ENCODE data around the gene OPTC.
A peak's percentile ranks its signal among the peaks of the same experiment; 100 is the strongest.

The OPTC gene

DNA sequence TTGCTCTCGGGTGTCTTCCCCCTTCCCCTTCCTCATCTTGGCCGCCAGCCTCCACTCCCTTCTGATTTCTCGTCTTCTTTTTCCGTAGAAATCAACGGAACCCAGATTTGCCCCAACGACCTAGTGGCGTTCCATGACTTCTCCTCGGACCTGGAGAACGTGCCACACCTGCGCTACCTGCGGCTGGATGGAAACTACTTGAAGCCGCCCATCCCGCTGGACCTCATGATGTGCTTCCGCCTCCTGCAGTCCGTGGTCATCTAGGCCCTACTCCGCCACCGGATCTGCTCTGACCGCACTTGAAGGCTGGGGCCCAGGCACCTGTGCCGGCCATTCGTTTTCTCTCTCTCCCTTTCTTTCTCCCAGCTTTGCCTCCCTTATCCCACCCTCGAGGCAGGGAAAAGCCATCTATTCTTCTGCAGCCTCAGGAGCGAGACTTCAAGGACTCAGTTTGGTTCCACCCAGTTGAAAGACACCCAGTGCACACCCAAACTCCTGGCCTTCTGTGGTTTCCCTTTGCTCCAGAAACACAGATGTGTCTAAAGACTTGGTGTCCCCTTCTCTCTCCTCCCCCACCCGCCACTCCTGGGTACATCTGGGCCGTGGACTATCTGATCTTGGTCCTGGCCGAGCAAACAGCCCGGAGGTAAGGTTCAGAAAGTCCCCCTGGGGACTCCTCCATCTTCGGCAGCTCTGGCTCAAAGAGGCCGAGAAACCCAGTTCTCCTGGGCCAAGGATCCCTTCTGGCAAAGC, 7.2 kb upstream of the OPTC start:
- peak overlapping the region; percentile 70 for H3K4me2 ChIP-seq

DNA sequence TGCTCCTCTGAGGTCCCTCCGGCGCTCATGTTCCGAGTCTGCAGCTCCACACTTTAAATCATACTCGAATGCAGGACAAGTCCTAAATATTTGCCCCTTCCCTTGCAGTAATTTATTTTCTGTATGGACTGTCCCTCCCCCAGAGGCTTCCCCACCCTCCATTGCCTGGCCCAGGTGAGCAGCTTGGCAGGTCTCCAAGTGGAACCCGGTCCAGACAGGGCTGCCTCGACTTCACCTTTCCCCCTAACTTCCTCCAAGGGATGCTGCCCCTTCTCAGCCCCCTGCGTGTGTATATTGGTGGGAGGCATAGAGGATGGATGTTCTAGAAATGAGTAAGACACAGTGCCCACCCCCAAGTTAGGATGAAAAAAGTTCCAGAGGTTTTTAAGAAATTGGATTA, 5.4 kb upstream of the OPTC start:
- Histone ChIP-seq H3K9me3 (no peaks in the 10 kb centered on the region), H3K36me3 (no peaks in the 10 kb centered on the region), H3K4me3 (no peak overlapping the region), H3K4me2 (no peak overlapping the region), H3K27ac (no peak overlapping the region), H4K20me1 (no peaks in the 10 kb centered on the region), H3K4me1 (peaks cover 16% of the 10 kb centered on the region), H3K9ac (no peak overlapping the region), H3K27me3 (no peaks in the 10 kb centered on the region)
- TF ChIP-seq Cebpa-rat (IDR thresholded peaks at IDR 0.05), result no peak

More for the DNA sequence above, 7.2 kb upstream of the OPTC start:
- TF ChIP-seq Cebpa-rat (IDR thresholded peaks at IDR 0.05), result no peak
- no peak overlapping the region; the same call in 1 of the 2 replicates for H3K9ac ChIP-seq
- H3K9me3 ChIP-seq, result no peaks in the 10 kb centered on the region
- H4K20me1 ChIP-seq, result no peaks in the 10 kb centered on the region
- H3K27ac ChIP-seq, result peak overlapping the region; percentile 68
- peaks cover 16% of the 10 kb centered on the region for H3K4me1 ChIP-seq
- H3K36me3 ChIP-seq, result no peaks in the 10 kb centered on the region
- H3K4me3 ChIP-seq, result peak overlapping the region; percentile 55; the same call in 1 of the 2 replicates
- H3K27me3 ChIP-seq, result no peaks in the 10 kb centered on the region

DNA sequence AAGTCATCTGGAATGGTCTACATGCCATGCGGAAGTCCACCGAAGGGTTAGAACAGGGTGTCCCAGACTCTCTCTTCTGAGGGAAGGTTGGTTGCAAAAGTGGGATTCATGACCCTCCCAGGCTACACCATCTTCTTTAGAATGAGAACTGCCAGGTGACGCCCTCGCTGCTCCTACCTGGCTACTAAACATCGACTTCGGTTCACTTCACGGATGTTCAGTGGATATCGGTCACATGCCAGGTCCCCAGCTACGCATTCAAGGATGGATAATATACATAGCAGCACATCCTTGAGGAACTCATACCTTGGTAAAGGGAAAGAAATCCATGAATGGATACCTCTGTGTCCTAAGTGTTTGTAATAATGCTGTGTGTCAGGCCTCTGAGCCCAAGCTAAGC, 3.3 kb upstream of the OPTC start:
- Histone ChIP-seq H3K9ac (no peak overlapping the region), H3K36me3 (no peaks in the 10 kb centered on the region), H3K27me3 (no peaks in the 10 kb centered on the region), H3K4me3 (no peak overlapping the region), H4K20me1 (no peaks in the 10 kb centered on the region), H3K4me1 (peaks cover 16% of the 10 kb centered on the region), H3K27ac (no peak overlapping the region), H3K9me3 (no peaks in the 10 kb centered on the region), H3K4me2 (no peak overlapping the region)
- TF ChIP-seq Cebpa-rat (IDR thresholded peaks at IDR 0.05), result no peak

DNA sequence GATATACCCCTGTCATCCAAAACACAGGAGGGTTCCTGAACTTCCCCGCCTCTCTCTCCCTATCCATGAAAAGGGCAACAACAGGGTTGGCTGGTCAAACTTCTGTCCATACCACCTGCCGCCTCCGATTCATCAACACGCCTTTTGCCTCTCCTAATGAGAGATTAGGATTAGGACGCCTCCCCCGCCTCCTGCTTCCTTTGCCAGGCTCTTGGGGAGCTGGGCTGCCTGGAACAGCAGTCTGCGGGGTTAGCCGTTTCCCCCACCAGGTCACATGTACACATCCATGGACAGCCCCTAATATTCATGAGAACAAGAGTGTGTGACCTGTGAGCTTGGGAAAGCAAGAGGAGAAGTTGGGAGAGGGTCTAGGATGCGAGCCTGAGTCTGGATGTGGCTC, 2.3 kb upstream of the OPTC start:
- Histone ChIP-seq H3K9ac (no peak overlapping the region), H3K36me3 (no peaks in the 10 kb centered on the region), H3K9me3 (no peaks in the 10 kb centered on the region), H3K4me1 (peaks cover 16% of the 10 kb centered on the region), H4K20me1 (no peaks in the 10 kb centered on the region), H3K27ac (no peak overlapping the region), H3K4me2 (no peak overlapping the region), H3K4me3 (no peak overlapping the region), H3K27me3 (no peaks in the 10 kb centered on the region)
- no peak for TF ChIP-seq Cebpa-rat (IDR thresholded peaks at IDR 0.05)

DNA sequence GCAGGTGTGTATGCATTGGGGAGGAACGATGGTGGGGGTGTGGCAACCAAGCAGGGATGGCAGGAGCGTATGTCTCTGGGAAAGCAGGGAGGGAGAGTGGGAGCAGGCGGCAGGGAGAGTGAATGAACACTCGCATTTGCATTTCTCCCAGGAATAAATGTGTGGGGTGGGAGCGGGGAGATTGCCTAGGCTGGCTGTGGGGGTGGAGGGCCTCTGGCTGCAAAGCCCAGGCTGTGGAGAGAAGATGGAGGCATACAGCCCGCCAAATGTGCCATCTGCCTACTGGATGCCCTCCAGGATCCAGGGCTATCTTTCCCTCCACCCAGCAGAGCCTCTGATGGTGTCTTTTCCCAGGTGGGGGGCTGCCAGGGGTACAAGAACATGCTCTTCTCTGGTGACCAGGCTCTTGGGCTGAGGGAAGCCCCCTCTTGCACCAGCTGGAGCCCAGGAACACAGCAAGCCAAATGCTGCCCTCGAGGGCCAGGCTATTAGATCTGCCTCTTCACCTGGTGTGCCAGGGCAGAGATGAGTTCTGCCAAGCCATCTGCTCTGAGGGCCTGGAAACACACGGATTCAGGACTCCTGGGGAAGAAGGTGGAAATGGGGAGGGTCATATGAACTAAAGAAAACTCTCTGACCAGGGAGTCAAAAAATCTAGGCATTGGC, 1.7 kb upstream of the OPTC start:
- no peaks in the 10 kb centered on the region for H3K9me3 ChIP-seq
- H3K27ac ChIP-seq, result no peak overlapping the region
- no peaks in the 10 kb centered on the region for H3K36me3 ChIP-seq
- H3K4me3 ChIP-seq, result no peak overlapping the region
- H3K9ac ChIP-seq, result no peak overlapping the region
- no peaks in the 10 kb centered on the region for H3K27me3 ChIP-seq
- H4K20me1 ChIP-seq, result no peaks in the 10 kb centered on the region
- no peak for TF ChIP-seq Cebpa-rat (IDR thresholded peaks at IDR 0.05)
- peaks cover 11% of the 10 kb centered on the region for H3K4me1 ChIP-seq
- no peak overlapping the region for H3K4me2 ChIP-seq

DNA sequence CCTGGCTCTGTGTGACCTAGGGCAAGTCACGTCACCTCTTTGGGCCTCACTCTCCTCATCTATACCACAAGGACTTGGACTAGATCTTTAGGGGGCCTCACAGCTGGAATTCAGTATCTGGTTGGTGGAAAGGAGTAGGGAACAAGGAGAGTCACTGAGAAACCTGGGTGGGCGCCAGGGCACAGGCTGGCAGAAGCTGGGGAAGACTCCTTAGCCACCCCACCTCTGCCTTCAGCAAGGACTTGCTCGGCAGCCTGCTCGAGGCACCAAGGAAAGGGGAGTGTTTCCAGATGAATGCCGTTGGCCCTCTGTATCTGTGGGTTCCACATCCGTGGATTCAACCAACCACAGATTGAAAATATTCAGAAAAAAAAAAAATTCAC, 1.2 kb upstream of the OPTC start:
- H3K27ac ChIP-seq, result no peak overlapping the region
- H3K4me1 ChIP-seq, result peaks cover 6% of the 10 kb centered on the region; the same call in 1 of the 2 replicates
- H3K9me3 ChIP-seq, result no peaks in the 10 kb centered on the region
- no peaks in the 10 kb centered on the region for H3K36me3 ChIP-seq
- no peak for TF ChIP-seq Cebpa-rat (IDR thresholded peaks at IDR 0.05)
- no peaks in the 10 kb centered on the region for H4K20me1 ChIP-seq
- no peak overlapping the region for H3K4me2 ChIP-seq
- H3K4me3 ChIP-seq, result no peak overlapping the region
- no peak overlapping the region for H3K9ac ChIP-seq
- no peaks in the 10 kb centered on the region for H3K27me3 ChIP-seq

DNA sequence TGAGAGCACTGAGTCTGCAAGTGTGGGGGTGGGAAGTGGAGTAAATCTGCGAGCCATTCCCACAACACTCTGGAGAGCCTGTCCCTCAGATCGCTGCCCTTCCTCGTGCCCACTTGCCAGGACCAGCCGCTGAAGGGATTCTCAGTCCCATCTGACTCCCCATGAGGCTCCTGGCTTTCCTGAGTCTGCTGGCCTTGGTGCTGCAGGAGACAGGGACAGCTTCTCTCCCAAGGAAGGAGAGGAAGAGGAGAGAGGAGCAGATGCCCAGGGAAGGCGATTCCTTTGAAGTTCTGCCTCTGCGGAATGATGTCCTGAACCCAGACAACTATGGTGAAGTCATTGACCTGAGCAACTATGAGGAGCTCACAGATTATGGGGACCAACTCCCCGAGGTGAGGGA, 1.9 kb downstream of the OPTC start:
- Histone ChIP-seq H3K4me2 (no peak overlapping the region), H4K20me1 (no peaks in the 10 kb centered on the region), H3K36me3 (no peaks in the 10 kb centered on the region), H3K27me3 (no peaks in the 10 kb centered on the region), H3K4me3 (no peak overlapping the region), H3K9me3 (no peaks in the 10 kb centered on the region), H3K4me1 (no peaks in the 10 kb centered on the region), H3K9ac (no peak overlapping the region), H3K27ac (no peak overlapping the region)
- no peak for TF ChIP-seq Cebpa-rat (IDR thresholded peaks at IDR 0.05)

DNA sequence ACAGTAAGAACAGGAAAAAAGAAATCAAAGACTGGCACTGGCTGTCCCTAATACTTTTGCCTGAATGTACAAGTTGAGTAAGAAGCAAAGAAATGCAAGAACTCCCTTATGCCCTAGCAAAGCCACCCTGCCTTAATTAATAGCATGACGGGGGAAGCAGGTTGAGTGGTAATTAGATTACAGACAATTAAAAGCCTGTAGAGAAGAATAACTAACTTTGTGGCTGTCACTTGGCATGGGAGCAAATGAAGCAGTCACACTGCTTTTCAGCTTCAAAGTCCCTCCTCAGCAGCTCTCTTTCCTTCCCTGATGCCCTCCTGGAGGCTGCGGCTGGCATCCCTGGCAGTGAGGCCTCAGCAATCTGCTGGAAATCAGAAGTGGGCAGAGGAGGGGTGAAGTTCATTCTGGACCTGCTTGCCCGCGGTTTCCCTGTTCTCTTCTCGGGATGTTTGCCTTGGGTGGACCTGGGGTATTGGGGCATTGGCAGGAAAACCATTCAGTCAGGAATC, 3.4 kb downstream of the OPTC start:
- H3K4me2 ChIP-seq, result no peak overlapping the region
- H4K20me1 ChIP-seq, result no peaks in the 10 kb centered on the region
- no peak for TF ChIP-seq Cebpa-rat (IDR thresholded peaks at IDR 0.05)
- H3K4me3 ChIP-seq, result no peak overlapping the region
- H3K4me1 ChIP-seq, result no peaks in the 10 kb centered on the region
- no peak overlapping the region for H3K9ac ChIP-seq
- no peaks in the 10 kb centered on the region for H3K27me3 ChIP-seq
- H3K36me3 ChIP-seq, result no peaks in the 10 kb centered on the region
- H3K27ac ChIP-seq, result no peak overlapping the region
- H3K9me3 ChIP-seq, result no peaks in the 10 kb centered on the region

DNA sequence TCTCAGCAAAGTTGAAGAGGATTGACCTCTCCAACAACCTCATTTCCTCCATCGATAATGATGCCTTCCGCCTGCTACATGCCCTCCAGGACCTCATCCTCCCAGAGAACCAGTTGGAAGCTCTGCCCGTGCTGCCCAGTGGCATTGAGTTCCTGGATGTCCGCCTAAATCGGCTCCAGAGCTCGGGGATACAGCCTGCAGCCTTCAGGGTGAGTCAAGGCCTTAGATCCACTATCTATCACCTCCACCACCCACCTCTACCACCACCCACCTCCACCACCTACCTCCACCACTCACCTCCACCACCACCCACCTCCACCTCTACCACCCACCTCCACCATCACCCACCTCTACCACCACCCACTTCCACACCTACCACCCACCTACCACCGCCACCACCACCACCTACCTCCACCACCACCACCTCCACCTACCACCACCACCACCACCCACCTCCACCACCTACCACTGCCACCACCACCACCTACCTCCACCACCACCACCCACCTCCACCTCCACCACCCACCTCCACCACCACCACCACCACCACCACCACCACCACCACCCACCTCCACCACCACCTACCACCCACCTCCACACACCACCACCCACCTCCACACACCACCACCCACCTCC, 5.8 kb downstream of the OPTC start:
- no peaks in the 10 kb centered on the region for H3K36me3 ChIP-seq

DNA sequence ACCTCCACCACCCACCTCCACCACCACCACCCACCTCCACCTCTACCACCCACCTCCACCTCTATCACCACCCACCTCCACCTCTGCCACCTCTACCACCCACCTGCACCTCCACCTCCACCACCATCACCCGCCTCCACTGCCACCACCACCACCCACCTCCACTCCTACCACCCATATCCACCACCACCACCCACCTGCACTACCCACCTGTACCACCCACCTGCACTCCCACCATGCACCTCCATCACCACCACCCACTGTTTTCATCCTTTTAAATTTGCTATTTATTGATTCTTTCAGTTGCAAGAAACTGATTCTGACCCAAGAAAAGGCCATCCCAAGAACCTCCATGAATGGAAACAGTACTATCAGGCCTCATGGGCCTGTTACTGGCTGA, 6.3 kb downstream of the OPTC start:
- Histone ChIP-seq H3K9ac (no peak overlapping the region), H3K4me3 (no peak overlapping the region), H3K9me3 (no peaks in the 10 kb centered on the region), H4K20me1 (no peaks in the 10 kb centered on the region), H3K27ac (no peak overlapping the region), H3K27me3 (no peaks in the 10 kb centered on the region), H3K4me1 (no peaks in the 10 kb centered on the region), H3K36me3 (no peaks in the 10 kb centered on the region), H3K4me2 (no peak overlapping the region)
- TF ChIP-seq Cebpa-rat (IDR thresholded peaks at IDR 0.05), result no peak

More for the DNA sequence above, 5.8 kb downstream of the OPTC start:
- H4K20me1 ChIP-seq, result no peaks in the 10 kb centered on the region
- TF ChIP-seq Cebpa-rat (IDR thresholded peaks at IDR 0.05), result no peak
- no peaks in the 10 kb centered on the region for H3K4me1 ChIP-seq
- H3K27ac ChIP-seq, result no peak overlapping the region
- no peak overlapping the region for H3K9ac ChIP-seq
- no peak overlapping the region for H3K4me3 ChIP-seq
- H3K9me3 ChIP-seq, result no peaks in the 10 kb centered on the region
- H3K4me2 ChIP-seq, result no peak overlapping the region
- H3K27me3 ChIP-seq, result no peaks in the 10 kb centered on the region
